ENCODE results near the gene GRHPR. TPM values are rescaled to one million over a fixed set of nuclear protein-coding genes. Genes with fewer than 3 reads are reported as not detected.

GRHPR gene
- total and polyA plus RNA-seq, 2 of the 8 experiments (the other 6 are each of a cell fraction or from before 2014, with no cell fraction given): 97.0 to 201 TPM

GRCh38 chr9:37404590-37404989, 17.9 kb upstream of the GRHPR start:
- no peak overlapping the region for H3K56ac ChIP-seq (replicated peaks; ENCODE audit: insufficient read length, low read depth, low read length)
- H3K14ac ChIP-seq (ENCODE audit: insufficient read length): no peak overlapping the region
- H2BK120ac ChIP-seq (replicated peaks; ENCODE audit: low read depth, low read length): no peak overlapping the region
- no peak overlapping the region for H2AFZ ChIP-seq (ENCODE audit: low read length)
- H4K5ac ChIP-seq (ENCODE audit: insufficient read length, low read depth, low read length): no peak overlapping the region
- 96% methylated on average over 9 of the region's 9 CpGs; no CpG with 5 or more reads in 1 of the 2 experiments for WGBS, 2 experiments (ENCODE audit: extremely low coverage in 1 of 2, insufficient coverage in 1 of 2, insufficient read length in 1 of 2, insufficient replicate concordance in 2 of 2, low coverage in 1 of 2, low lambda C conversion rate in 2 of 2, missing lambda C conversion rate in 1 of 2)
- no peak overlapping the region for H3K27ac ChIP-seq (ENCODE audit: low read depth, low read length)
- H3K36me3 ChIP-seq (ENCODE audit: control insufficient read depth in 2 of 4, insufficient read depth in 4 of 4, low read length in 3 of 4): no peaks in the 10 kb centered on the region
- no peak overlapping the region for H2BK20ac ChIP-seq (ENCODE audit: low read length)
- no peaks in the 10 kb centered on the region for H4K20me1 ChIP-seq (replicated peaks in 1 of 2; ENCODE audit: control insufficient read depth in 1 of 2, insufficient read depth in 2 of 2, low read length in 2 of 2)
- H3K79me2 ChIP-seq (ENCODE audit: control insufficient read depth in 1 of 2, insufficient read depth in 2 of 2, low read length in 2 of 2): no peaks in the 10 kb centered on the region
- no peaks in the 10 kb centered on the region for H3K9me3 ChIP-seq (ENCODE audit: insufficient read depth in 2 of 2, low read depth in 1 of 2, low read length in 1 of 2)
- no peak for TF ChIP-seq POU5F1 (IDR thresholded peaks at IDR 0.05; ENCODE audit: low read depth, low read length)
- TF ChIP-seq RNF2 (IDR thresholded peaks at IDR 0.05; ENCODE audit: borderline replicate concordance, low read depth, low read length, missing control alignments, poor library complexity, severe bottlenecking): no peak
- TF ChIP-seq POLR2A (IDR thresholded peaks at IDR 0.05; ENCODE audit: control extremely low read depth in 1 of 2, low read depth in 2 of 2, low read length in 2 of 2): no peak
- no peak for TF ChIP-seq SAP30 (IDR thresholded peaks at IDR 0.05; ENCODE audit: insufficient read depth, insufficient replicate concordance, low read length)
- TF ChIP-seq BRCA1 (IDR thresholded peaks at IDR 0.05; ENCODE audit: low read depth, low read length): no peak
- TF ChIP-seq ZNF274 (IDR thresholded peaks at IDR 0.05; ENCODE audit: borderline replicate concordance, extremely low read depth, low read length): no peak
- no peak for TF ChIP-seq BCL11A (IDR thresholded peaks at IDR 0.05; ENCODE audit: low read depth in 2 of 2, low read length in 2 of 2)
- TF ChIP-seq TCF12 (IDR thresholded peaks at IDR 0.05; ENCODE audit: low read depth, low read length): no peak
- TF ChIP-seq SRF (IDR thresholded peaks at IDR 0.05; ENCODE audit: low read depth, low read length): no peak
- TF ChIP-seq BACH1 (IDR thresholded peaks at IDR 0.05; ENCODE audit: low read length): no peak
- H4K91ac ChIP-seq (replicated peaks; ENCODE audit: insufficient read length, low read length): no peak overlapping the region
- H3K23me2 ChIP-seq (ENCODE audit: low read depth, low read length): no peaks in the 10 kb centered on the region
- no peak overlapping the region for H2BK12ac ChIP-seq (ENCODE audit: low read depth, low read length)
- ChIA-PET CTCF (ENCODE audit: partially characterized antibody) (interaction anchor here (0.6 to 1.7 kb wide), 3 partner anchors 14 to 134 kb away, joined by 3 to 13 read pairs (median 4); no protein-coding TSS in a partner anchor), POLR2A (ENCODE audit: partially characterized antibody) (interaction anchor here (0.6 kb wide), 1 partner anchor 18 kb away, joined by 3 read pairs; the partner anchor contains the start of gene GRHPR)
- no peak overlapping the region for H3K18ac ChIP-seq (ENCODE audit: extremely low read depth, low read length)
- H3K27me3 ChIP-seq (replicated peaks in 1 of 4; ENCODE audit: control insufficient read depth in 3 of 4, extremely low read depth in 1 of 4, insufficient read depth in 3 of 4, low read length in 3 of 4): no peaks in the 10 kb centered on the region
- no peak overlapping the region for H3K4ac ChIP-seq (replicated peaks; ENCODE audit: insufficient read length, low read depth, low read length)
- H2BK5ac ChIP-seq (ENCODE audit: low read depth, low read length): no peak overlapping the region
- no peak overlapping the region for H4K8ac ChIP-seq (ENCODE audit: extremely low read depth, insufficient read depth, low read length)
- no peak overlapping the region for H3K4me3 ChIP-seq (ENCODE audit: extremely low read depth in 1 of 4, insufficient read depth in 2 of 4, low read depth in 3 of 4, low read length in 4 of 4)
- peaks cover 0 to 4% (median 0%) of the 10 kb centered on the region in 4 experiments; a peak in 1 of 7 replicates for H3K4me1 ChIP-seq (replicated peaks in 1 of 4; ENCODE audit: control insufficient read depth in 3 of 4, insufficient read depth in 4 of 4, low read length in 3 of 4)
- H2AK5ac ChIP-seq (ENCODE audit: low read depth, low read length): no peak overlapping the region
- H3K23ac ChIP-seq (ENCODE audit: insufficient read length): no peak overlapping the region
- no peak overlapping the region for H3K9ac ChIP-seq (replicated peaks in 1 of 4; ENCODE audit: extremely low read depth in 1 of 4, low read depth in 3 of 4, low read length in 3 of 4)
- no peak overlapping the region for H2BK15ac ChIP-seq (ENCODE audit: low read length)
- H3K79me1 ChIP-seq (ENCODE audit: low read depth, low read length): no peaks in the 10 kb centered on the region
- H3K4me2 ChIP-seq (ENCODE audit: insufficient read depth in 1 of 2, low read depth in 2 of 2, low read length in 2 of 2): no peak overlapping the region
- DNase-seq (ENCODE audit: low read depth in 1 of 2, low spot score in 2 of 2) (no peak), FAIRE-seq (no peak)

Measured in H1 (cell line).